ENCODE measurements around the gene FBXL14. TPM values are rescaled to one million over a fixed set of nuclear protein-coding genes. Genes with fewer than 3 reads are reported as not detected.

FBXL14 gene
- total and polyA plus RNA-seq, 2 of the 13 experiments (the other 11 are each of a cell fraction or from before 2014, with no cell fraction given) = 7.0 to 7.4 TPM

- TF ChIP-seq KLF13 (CRISPR knock-in tag; IDR thresholded peaks at IDR 0.05) (peak; percentile 42; the same call in 1 of the 2 replicates), TOPORS (CRISPR knock-in tag; IDR thresholded peaks at IDR 0.05) (peak; percentile 72; the same call in 1 of the 2 replicates), ZNF546 (CRISPR knock-in tag; conservative IDR thresholded peaks at IDR 0.05) (no peak), HNF1A (IDR thresholded peaks at IDR 0.05; ENCODE audit: low read depth) (no peak), HNF1A (CRISPR knock-in tag; IDR thresholded peaks at IDR 0.05; ENCODE audit: borderline replicate concordance) (0 out of 2 replicates have a peak, but pooled peaks have one; percentile 40), SALL1 (CRISPR knock-in tag; IDR thresholded peaks at IDR 0.05) (peak; percentile 36; the same call in 1 of the 2 replicates), KMT2B (CRISPR knock-in tag; IDR thresholded peaks at IDR 0.05) (peak; percentile 19; the same call in 1 of the 2 replicates), ARID4A (CRISPR knock-in tag; IDR thresholded peaks at IDR 0.05; ENCODE audit: borderline replicate concordance) (peak; percentile 59), KDM5A (IDR thresholded peaks at IDR 0.05; ENCODE audit: borderline replicate concordance, low read length) (0 out of 2 replicates have a peak, but pooled peaks have one; percentile 41), EEA1 (CRISPR knock-in tag; IDR thresholded peaks at IDR 0.05; ENCODE audit: borderline replicate concordance) (peak; percentile 36; the same call in 1 of the 2 replicates), ZSCAN5A (CRISPR knock-in tag; IDR thresholded peaks at IDR 0.05; ENCODE audit: borderline replicate concordance) (no peak), KLF11 (CRISPR knock-in tag; IDR thresholded peaks at IDR 0.05) (0 out of 2 replicates have a peak, but pooled peaks have one; percentile 36), ZNF883 (CRISPR knock-in tag; IDR thresholded peaks at IDR 0.05; ENCODE audit: not compliant biosample characterization) (peak; percentile 57), IRX3 (CRISPR knock-in tag; IDR thresholded peaks at IDR 0.05; ENCODE audit: borderline replicate concordance, low read depth) (peak; percentile 79), ZNF709 (CRISPR knock-in tag; IDR thresholded peaks at IDR 0.05) (peak; percentile 78), ZSCAN31 (CRISPR knock-in tag; IDR thresholded peaks at IDR 0.05; ENCODE audit: low read depth) (no peak), KDM5B (CRISPR knock-in tag; IDR thresholded peaks at IDR 0.05; ENCODE audit: borderline replicate concordance) (peak; percentile 61; the same call in 1 of the 2 replicates), ZNF619 (CRISPR knock-in tag; IDR thresholded peaks at IDR 0.05) (0 out of 2 replicates have a peak, but pooled peaks have one; percentile 72), DNMT1 (CRISPR knock-in tag; IDR thresholded peaks at IDR 0.05) (peak; percentile 37; the same call in 1 of the 2 replicates)
These were observed 991 bp downstream of the FBXL14 start (continued) for GRCh38 chr12:1593174-1594005.

Data from HepG2 (cell line).